Skin epidermis (tissue), 12 donors: ENCODE results near the gene GMDS.

Experiments
- H3K27ac ChIP-seq, 21 experiments: fragments of 200-600 bp; sonication (generic) in 11 of 21; one replicate each; pipeline ENCODE4 v1.5.0; 2020; ENCODE audit warnings: mild to moderate bottlenecking in 3 of 21, inconsistent platforms in 2 of 21, moderate library complexity in 2 of 21
- H3K4me3 ChIP-seq, 7 experiments: fragments of 200-600 bp; sonication (generic) in 2 of 7; one replicate each; pipeline ENCODE4 v1.5.0; 2020; ENCODE audit warnings: inconsistent platforms in 2 of 7, mild to moderate bottlenecking in 2 of 7, moderate library complexity in 1 of 7

The GMDS gene

DNA sequence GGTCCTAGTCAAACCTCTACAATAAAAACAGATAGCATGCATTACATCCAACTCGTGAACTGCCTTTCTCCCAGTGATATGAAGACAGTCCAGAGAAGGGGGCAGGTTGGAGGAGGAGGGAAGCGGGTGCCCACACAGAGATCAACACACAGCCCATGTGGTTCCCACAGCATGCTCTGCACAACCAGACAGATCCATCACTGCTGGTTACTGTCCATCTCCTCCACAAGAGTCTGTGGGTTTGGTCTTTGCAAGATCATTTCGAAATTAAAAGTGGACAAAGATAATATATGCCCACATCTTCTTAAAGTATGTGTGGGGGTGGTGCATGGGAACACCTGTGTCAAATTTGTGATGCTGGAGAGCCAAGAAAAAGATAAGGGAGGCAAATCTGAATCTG lies 215.5 kb downstream of the GMDS start:
- Histone ChIP-seq H3K4me3 (no peak overlapping the region), H3K27ac (no peak overlapping the region)

GRCh38 chr6:2029130-2029794 lies 216.1 kb downstream of the GMDS start:
- H3K27ac ChIP-seq = peak overlapping the region in 1 of 21 experiments; percentile 28
- H3K4me3 ChIP-seq = no peak overlapping the region

DNA sequence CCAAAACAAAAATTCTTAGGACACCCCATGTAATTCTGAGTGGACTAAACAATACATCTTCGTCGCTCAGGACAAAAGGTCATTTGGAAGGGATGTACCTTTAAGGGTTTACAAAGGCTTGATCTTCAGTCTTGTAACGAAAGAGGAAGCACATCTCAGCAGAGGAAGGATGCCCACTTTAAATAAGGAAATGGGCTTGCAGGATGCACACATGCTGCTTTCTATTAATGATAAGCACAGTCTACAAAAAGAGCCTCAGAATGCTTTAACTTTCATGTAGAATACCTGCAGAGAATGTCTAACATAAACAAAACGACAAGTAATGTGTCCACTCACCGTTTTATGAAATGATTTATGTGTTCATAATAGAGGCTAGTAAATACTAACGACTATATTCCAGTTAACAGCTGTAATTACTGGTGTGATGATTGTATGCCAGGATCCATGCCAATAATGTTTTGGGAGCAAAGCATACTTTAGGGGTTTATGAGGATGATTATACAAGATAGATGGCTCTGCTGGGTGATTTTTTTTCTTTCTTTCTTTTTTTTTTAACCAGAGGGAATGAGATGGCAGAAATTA lies 216.9 kb downstream of the GMDS start:
- Histone ChIP-seq H3K27ac (peak overlapping the region in 2 of 21 experiments; percentile 28 to 30), H3K4me3 (no peak overlapping the region)

- Histone ChIP-seq H3K4me3 (no peak overlapping the region), H3K27ac (no peak overlapping the region)
These were observed 219.3 kb downstream of the GMDS start for GRCh38 chr6:2026133-2026532.

DNA sequence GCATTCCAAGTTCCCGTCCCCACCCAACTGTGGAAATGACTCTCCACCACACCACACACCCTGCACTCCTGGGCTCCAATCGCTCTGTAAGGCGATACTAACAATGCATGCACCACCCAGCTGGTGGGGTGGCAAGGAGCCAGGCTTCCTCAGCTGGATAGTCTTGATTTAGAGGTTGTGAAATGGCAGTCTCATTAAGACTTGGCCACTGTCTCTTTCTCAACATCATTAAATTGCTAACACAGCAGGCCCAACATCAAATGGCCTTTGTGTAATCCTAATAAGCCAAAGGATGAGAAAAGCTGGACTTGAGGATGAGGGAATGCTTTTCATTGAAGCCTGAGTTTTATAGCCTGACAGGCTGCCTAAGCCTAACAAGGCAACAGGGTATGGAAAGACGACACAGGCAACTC lies 223.7 kb downstream of the GMDS start:
- Histone ChIP-seq H3K27ac (peak overlapping the region in 9 of 21 experiments; percentile 37 to 66 (median 51)), H3K4me3 (no peak overlapping the region)

DNA sequence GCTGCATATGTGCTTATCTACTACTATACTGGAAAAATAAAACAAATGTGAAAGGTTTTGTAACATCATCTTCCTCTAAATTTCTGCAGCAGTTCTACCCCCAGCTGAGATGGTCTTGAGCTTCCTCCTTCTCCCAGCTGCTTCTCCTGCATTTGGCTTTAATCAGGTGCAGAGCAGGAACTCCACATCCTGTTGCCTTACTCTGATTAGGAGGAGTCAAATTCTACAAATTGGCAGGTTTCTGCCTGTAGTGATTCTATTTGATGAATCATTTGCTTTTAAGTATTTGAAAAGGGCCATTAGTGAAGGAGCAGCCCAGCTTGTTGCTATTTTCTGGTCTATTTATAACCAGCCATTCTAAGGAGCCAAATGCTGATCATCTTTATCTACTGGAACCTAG lies 224.5 kb downstream of the GMDS start:
- H3K4me3 ChIP-seq = no peak overlapping the region
- H3K27ac ChIP-seq = peak overlapping the region in 9 of 21 experiments; percentile 12 to 66 (median 49)

GRCh38 chr6:2019051-2019450 lies 226.4 kb downstream of the GMDS start:
- no peak overlapping the region for H3K27ac ChIP-seq
- H3K4me3 ChIP-seq = no peak overlapping the region

DNA sequence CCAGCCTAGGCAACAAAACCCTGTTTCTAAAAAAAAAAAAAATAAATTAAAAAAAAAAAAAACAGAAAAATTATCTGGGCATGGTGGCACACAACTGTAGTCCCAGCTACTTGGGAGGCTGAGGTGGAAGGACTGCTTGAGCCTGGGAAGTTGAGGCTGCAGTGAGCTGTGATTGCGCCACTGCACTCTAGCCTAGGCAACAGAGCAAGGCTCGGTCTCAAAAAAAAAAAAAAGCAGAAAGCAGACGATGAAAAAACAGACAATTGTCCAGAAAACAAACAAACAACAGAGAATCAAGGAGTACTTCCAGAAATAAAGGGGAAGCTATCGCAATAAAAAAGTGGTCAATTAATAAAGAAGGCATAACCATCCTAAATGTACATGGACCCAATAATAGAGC lies 229.4 kb downstream of the GMDS start:
- H3K4me3 ChIP-seq = no peak overlapping the region

GRCh38 chr6:2008383-2008976 lies 236.9 kb downstream of the GMDS start:
- H3K4me3 ChIP-seq = no peak overlapping the region
- H3K27ac ChIP-seq = no peak overlapping the region

More for the DNA sequence above, 229.4 kb downstream of the GMDS start:
- no peak overlapping the region for H3K27ac ChIP-seq

GRCh38 chr6:2007165-2007564 lies 238.2 kb downstream of the GMDS start:
- H3K4me3 ChIP-seq = no peak overlapping the region
- no peak overlapping the region for H3K27ac ChIP-seq

DNA sequence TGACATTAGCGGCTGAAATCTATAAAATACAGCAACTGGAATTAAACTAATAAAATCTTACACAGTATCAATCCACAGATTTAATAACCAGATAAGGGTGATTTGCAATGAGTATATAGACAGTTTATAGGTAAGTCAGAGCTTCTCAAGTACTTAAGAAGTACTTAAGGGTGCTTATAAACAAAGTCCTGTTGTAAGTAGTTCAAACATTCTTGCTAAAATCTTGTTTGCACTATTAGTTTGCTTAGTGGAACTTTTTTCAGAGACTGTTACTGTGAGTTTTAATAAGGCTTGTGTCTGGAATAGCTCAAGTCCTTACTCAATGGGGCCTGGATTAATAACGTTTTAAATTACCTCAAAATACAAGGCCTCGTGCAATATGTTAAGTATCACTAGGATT lies 240.5 kb downstream of the GMDS start:
- no peak overlapping the region for H3K4me3 ChIP-seq
- no peak overlapping the region for H3K27ac ChIP-seq

GRCh38 chr6:2000962-2001361 lies 244.4 kb downstream of the GMDS start:
- no peak overlapping the region for H3K4me3 ChIP-seq
- H3K27ac ChIP-seq = no peak overlapping the region

GRCh38 chr6:1997702-1998101 lies 247.7 kb downstream of the GMDS start:
- Histone ChIP-seq H3K27ac (no peak overlapping the region), H3K4me3 (no peak overlapping the region)

DNA sequence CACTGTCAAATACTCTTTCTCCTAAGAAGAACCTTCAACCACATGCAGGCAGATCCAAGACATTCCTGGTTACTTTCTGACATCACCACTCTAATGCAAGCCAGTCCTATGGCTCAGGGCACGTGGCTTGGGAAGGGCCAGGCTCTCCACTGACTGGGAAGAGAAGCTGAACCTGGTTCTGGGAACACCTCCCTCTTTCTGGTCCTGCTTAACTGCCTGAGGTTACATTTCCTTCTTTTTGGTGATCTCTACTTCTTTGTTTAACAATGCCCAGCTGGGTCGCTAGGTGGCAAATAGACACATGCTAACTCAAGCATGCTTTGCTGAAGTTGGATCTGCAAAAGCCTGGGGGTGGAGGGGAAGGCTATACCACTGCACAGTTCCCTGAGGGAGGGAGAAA lies 249.8 kb downstream of the GMDS start:
- Histone ChIP-seq H3K27ac (no peak overlapping the region), H3K4me3 (no peak overlapping the region)

- H3K27ac ChIP-seq = no peak overlapping the region
- no peak overlapping the region for H3K4me3 ChIP-seq
These were observed 252.4 kb downstream of the GMDS start for GRCh38 chr6:1993042-1993441.

DNA sequence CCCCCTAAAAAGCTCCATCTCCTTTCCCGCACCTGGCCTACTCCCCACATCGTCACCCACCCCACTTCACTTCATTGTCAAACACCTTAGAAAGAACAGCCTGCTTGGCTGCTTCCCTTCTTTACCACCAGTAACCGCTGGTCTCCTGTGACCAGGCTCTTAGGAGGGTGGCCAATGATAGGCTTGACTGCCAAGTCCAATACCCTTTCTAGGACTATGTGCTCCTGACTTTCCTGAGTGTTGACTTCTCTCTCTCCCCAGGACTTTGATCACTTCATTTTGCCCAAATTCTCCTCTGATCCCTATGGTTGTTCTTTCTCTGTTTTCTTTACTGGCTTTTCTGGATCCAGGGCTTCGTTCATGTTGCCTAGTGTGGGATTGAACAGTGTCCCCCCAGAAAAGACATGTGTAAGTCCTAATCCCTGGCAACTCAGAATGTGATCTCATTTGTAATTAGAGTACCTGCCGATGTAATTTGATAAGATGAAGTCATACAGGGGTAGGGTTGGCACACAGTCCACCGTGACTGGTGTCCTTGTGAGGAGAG lies 254.0 kb downstream of the GMDS start:
- no peak overlapping the region for H3K4me3 ChIP-seq
- no peak overlapping the region for H3K27ac ChIP-seq

GRCh38 chr6:1988843-1989242 lies 256.6 kb downstream of the GMDS start:
- no peak overlapping the region for H3K4me3 ChIP-seq
- H3K27ac ChIP-seq = no peak overlapping the region

GRCh38 chr6:1987640-1988039 lies 257.8 kb downstream of the GMDS start:
- no peak overlapping the region for H3K27ac ChIP-seq
- H3K4me3 ChIP-seq = no peak overlapping the region

GRCh38 chr6:1986454-1987243 lies 258.8 kb downstream of the GMDS start:
- H3K4me3 ChIP-seq = no peak overlapping the region
- H3K27ac ChIP-seq = no peak overlapping the region

DNA sequence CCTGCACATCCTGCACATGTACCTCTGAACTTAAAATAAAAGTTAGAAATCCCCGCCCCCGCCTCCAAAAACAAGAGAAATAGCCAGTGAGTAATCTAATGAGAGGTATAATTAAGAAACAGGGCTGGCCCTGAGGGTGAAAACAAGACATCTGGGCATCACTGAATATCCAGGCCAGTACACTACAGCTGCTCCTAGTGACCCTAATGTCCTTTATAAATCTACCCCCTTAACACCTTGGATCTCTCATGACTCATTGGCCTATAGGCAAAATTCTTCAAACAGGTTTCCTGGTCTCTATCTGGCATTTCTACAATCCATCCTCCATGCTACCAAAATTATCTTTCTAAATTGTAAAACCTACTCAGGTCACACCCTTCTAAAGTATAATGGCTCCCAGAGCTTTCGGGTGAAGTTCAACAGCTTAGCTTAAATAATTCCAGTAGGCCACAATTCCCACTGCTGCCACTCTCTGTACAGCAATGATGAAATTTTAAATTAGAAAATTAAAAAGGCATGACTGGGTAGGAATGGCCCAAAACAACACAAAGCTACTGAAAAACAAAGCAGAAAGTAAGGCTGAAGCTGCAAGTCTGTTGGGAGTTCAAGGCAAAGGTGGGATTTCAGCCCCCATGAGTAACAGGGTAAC lies 260.9 kb downstream of the GMDS start:
- Histone ChIP-seq H3K27ac (no peak overlapping the region), H3K4me3 (no peak overlapping the region)
